Omental fat pad (tissue), 4 donors: Measurements from ENCODE around the gene PCDHB5. TPM values are rescaled to one million over a fixed set of nuclear protein-coding genes. Genes with fewer than 3 reads are reported as not detected.

Experiments
- ATAC-seq: fragments of 150-250 bp; one replicate; pipeline ENCODE4 v1.9.1; 2016; ENCODE audit warnings: mild to moderate bottlenecking, moderate library complexity; ENCODE audit not compliant: low FRiP score
- DNase-seq: peaks from one replicate; pipeline ENCODE4 v3.0.0-alpha.2; 2019; ENCODE audit warnings: low spot score
- total RNA-seq, 4 donors: library from RNA; depleted of rRNA; stranded (reverse); fragments of >200 nt; gene quantifications; one replicate each; pipeline ENCODE4 v1.1.0, GENCODE V29; 2016
- TF ChIP-seq, protein P1 (sequence below), 3 donors: fragments of 450-650 bp; IDR thresholded peaks; one replicate each; pipeline ENCODE4 v1.5.1; 2016 to 2017; ENCODE audit warnings: antibody characterized with exemption in 3 of 3, mild to moderate bottlenecking in 3 of 3, moderate library complexity in 2 of 3

PCDHB5 gene
- total RNA-seq, 4 donors from 2014 or later: 1.1 to 6.5 (median 2.7) TPM

DNA sequence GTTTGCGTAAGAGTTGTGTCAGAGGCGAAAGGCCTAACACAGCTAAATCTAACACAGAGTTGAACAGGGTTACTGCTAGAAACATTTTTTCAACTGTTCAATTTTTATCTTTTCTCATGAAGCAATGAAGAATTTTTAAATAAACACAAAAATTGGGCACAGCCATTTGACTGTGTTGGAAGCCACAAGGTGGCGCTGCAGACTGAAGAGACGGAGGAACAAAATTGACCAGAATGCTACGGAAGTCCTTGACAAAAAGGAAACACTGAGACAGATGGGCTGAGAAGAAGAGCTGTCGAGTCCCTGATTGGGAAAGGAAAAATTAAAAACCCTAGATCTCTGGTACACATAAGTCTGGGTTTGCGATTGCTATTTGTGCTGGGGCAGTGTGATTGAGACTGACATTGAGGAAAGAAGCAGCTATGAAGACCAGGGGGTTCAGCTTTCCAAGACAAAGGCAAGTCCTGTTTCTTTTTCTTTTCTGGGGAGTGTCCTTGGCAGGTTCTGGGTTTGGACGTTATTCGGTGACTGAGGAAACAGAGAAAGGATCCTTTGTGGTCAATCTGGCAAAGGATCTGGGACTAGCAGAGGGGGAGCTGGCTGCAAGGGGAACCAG, 52.0 kb downstream of the PCDHB5 start, which contains the start of gene PCDHB9:
PCDHB9 (plus strand) TSS at position 265 of the 616 bp plus-strand sequence; CDS start at position 423, 158 bp downstream.
- ATAC-seq: no peak
- TF ChIP-seq, protein P1, sequence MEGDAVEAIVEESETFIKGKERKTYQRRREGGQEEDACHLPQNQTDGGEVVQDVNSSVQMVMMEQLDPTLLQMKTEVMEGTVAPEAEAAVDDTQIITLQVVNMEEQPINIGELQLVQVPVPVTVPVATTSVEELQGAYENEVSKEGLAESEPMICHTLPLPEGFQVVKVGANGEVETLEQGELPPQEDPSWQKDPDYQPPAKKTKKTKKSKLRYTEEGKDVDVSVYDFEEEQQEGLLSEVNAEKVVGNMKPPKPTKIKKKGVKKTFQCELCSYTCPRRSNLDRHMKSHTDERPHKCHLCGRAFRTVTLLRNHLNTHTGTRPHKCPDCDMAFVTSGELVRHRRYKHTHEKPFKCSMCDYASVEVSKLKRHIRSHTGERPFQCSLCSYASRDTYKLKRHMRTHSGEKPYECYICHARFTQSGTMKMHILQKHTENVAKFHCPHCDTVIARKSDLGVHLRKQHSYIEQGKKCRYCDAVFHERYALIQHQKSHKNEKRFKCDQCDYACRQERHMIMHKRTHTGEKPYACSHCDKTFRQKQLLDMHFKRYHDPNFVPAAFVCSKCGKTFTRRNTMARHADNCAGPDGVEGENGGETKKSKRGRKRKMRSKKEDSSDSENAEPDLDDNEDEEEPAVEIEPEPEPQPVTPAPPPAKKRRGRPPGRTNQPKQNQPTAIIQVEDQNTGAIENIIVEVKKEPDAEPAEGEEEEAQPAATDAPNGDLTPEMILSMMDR (IDR thresholded peaks at IDR 0.05): no peak

More for the DNA sequence above, 52.0 kb downstream of the PCDHB5 start, which contains the start of gene PCDHB9:
- no peak for DNase-seq

Other genes with a start within 250 kb of the PCDHB5 start
- 1 to 10 TPM in 2 of 4 donors, under 1 TPM in 2; 0.47 to 2.1 (median 0.87) TPM for gene PCDHAC1, start 208.9 kb upstream of the PCDHB5 start, total RNA-seq
- 10 to 100 TPM in 1 of 4 donors, 1 to 10 TPM in 3; 3.1 to 10.0 (median 3.8) TPM for gene PCDHAC2, start 168.7 kb upstream of the PCDHB5 start, total RNA-seq
- gene PCDHB1, start 83.8 kb upstream of the PCDHB5 start, total RNA-seq: under 1 TPM in 2 of 4 donors, not detected in 2; under 0.01 to 0.09 TPM
- gene PCDHB2, start 40.6 kb upstream of the PCDHB5 start, total RNA-seq: 1 to 10 TPM; 2.2 to 4.9 (median 2.8) TPM
- gene PCDHB3, start 34.7 kb upstream of the PCDHB5 start, total RNA-seq: 1 to 10 TPM; 1.4 to 4.4 (median 1.9) TPM
- 1 to 10 TPM; 1.2 to 6.9 (median 3.2) TPM for gene PCDHB4, start 13.4 kb upstream of the PCDHB5 start, total RNA-seq
- 1 to 10 TPM in 1 of 4 donors, under 1 TPM in 3; 0.38 to 1.4 (median 0.47) TPM for gene PCDHB6, start 14.9 kb downstream of the PCDHB5 start, total RNA-seq
- gene PCDHB7, start 37.4 kb downstream of the PCDHB5 start, total RNA-seq: 1 to 10 TPM in 3 of 4 donors, under 1 TPM in 1; 0.94 to 3.3 (median 1.5) TPM
- gene PCDHB8, start 42.6 kb downstream of the PCDHB5 start, total RNA-seq: under 1 TPM; 0.44 to 0.63 (median 0.53) TPM
- 1 to 10 TPM; 2.3 to 6.1 (median 3.6) TPM for gene PCDHB16, start 47.2 kb downstream of the PCDHB5 start, total RNA-seq
- gene PCDHB9, start 52.0 kb downstream of the PCDHB5 start, total RNA-seq: 1 to 10 TPM; 1.3 to 4.7 (median 2.8) TPM
- gene PCDHB10, start 57.1 kb downstream of the PCDHB5 start, total RNA-seq: 1 to 10 TPM in 3 of 4 donors, under 1 TPM in 1; 0.96 to 3.6 (median 1.2) TPM
- 1 to 10 TPM; 1.3 to 2.4 (median 1.7) TPM for gene PCDHB11, start 64.4 kb downstream of the PCDHB5 start, total RNA-seq
- 1 to 10 TPM; 1.9 to 4.4 (median 2.5) TPM for gene PCDHB12, start 73.5 kb downstream of the PCDHB5 start, total RNA-seq
- 1 to 10 TPM; 1.8 to 7.7 (median 3.0) TPM for gene PCDHB13, start 78.7 kb downstream of the PCDHB5 start, total RNA-seq
- gene PCDHB14, start 88.1 kb downstream of the PCDHB5 start, total RNA-seq: 1 to 10 TPM; 2.0 to 7.1 (median 3.1) TPM
- 1 to 10 TPM; 2.0 to 6.0 (median 3.3) TPM for gene PCDHB15, start 110.2 kb downstream of the PCDHB5 start, total RNA-seq
- gene SLC25A2, start 168.8 kb downstream of the PCDHB5 start, total RNA-seq: 1 to 10 TPM in 1 of 4 donors, under 1 TPM in 1, not detected in 2; 0.46 to 2.0 TPM
- 10 to 100 TPM; 43.7 to 57.8 (median 52.5) TPM for gene TAF7, start 185.6 kb downstream of the PCDHB5 start, total RNA-seq
- gene PCDHGA1, start 195.3 kb downstream of the PCDHB5 start, total RNA-seq: 1 to 10 TPM in 1 of 4 donors, under 1 TPM in 3; 0.12 to 2.2 (median 0.59) TPM
- gene PCDHGA2, start 203.6 kb downstream of the PCDHB5 start, total RNA-seq: 1 to 10 TPM; 2.0 to 6.6 (median 4.0) TPM
- gene PCDHGA3, start 208.6 kb downstream of the PCDHB5 start, total RNA-seq: 1 to 10 TPM; 2.3 to 6.3 (median 2.8) TPM
- 1 to 10 TPM; 1.4 to 6.0 (median 2.2) TPM for gene PCDHGB1, start 214.9 kb downstream of the PCDHB5 start, total RNA-seq
- 1 to 10 TPM; 2.6 to 9.0 (median 3.9) TPM for gene PCDHGA4, start 219.8 kb downstream of the PCDHB5 start, total RNA-seq
- 10 to 100 TPM in 1 of 4 donors, 1 to 10 TPM in 3; 2.5 to 15.3 (median 4.4) TPM for gene PCDHGB2, start 224.8 kb downstream of the PCDHB5 start, total RNA-seq
- 10 to 100 TPM in 1 of 4 donors, 1 to 10 TPM in 3; 2.0 to 14.5 (median 3.3) TPM for gene PCDHGA5, start 229.0 kb downstream of the PCDHB5 start, total RNA-seq
- gene PCDHGB3, start 235.0 kb downstream of the PCDHB5 start, total RNA-seq: 10 to 100 TPM in 1 of 4 donors, 1 to 10 TPM in 3; 2.5 to 13.2 (median 3.9) TPM
- gene PCDHGA6, start 238.7 kb downstream of the PCDHB5 start, total RNA-seq: 1 to 10 TPM; 3.0 to 6.9 (median 4.6) TPM
- 1 to 10 TPM; 1.1 to 9.0 (median 3.6) TPM for gene PCDHGA7, start 247.5 kb downstream of the PCDHB5 start, total RNA-seq